Activated CD4-positive, alpha-beta T cell treated with anti-CD3 and anti-CD28 coated beads for 36 hours (primary cell): ENCODE data around the gene KLC1. TPM values are rescaled to one million over a fixed set of nuclear protein-coding genes. Genes with fewer than 3 reads are reported as not detected.
A peak's percentile ranks its signal among the peaks of the same experiment; 100 is the strongest.
"Not testable (repeated sequence)": the region's sequence is repeated elsewhere in the genome, so short reads cannot be mapped to it uniquely, and the experiment has no call there.

ENCODE experiments used
- ATAC-seq: fragments of 200-7000 bp; cut with Tn5 transposase; one replicate; pipeline ENCODE4 v1.10.0; 2021; ENCODE audit warnings: mild to moderate bottlenecking, moderate library complexity
- CTCF ChIA-PET: fragments of 350-600 bp; sonication (Branson Sonifier 250); formaldehyde crosslinking; loops from one replicate; lab custom pipeline; 2021; ENCODE audit warnings: antibody characterized with exemption; lab: Charles Lee
- POLR2A ChIA-PET: fragments of 350-600 bp; sonication (Branson Sonifier 250); formaldehyde crosslinking; loops from one replicate; lab custom pipeline; 2021; ENCODE audit warnings: antibody characterized with exemption, inconsistent platforms; lab: Charles Lee
- DNase-seq: peaks from one replicate; pipeline ENCODE4 v3.0.0-alpha.2; 2020
- H3K27ac Mint-ChIP-seq: one replicate; pipeline ENCODE4 v1.8.0; 2021; ENCODE audit warnings: mixed read lengths
- H3K27me3 Mint-ChIP-seq: one replicate; pipeline ENCODE4 v1.8.0; 2021; ENCODE audit warnings: mixed read lengths
- H3K36me3 Mint-ChIP-seq: one replicate; pipeline ENCODE4 v1.8.0; 2021; ENCODE audit warnings: low read depth, mixed read lengths
- H3K4me1 Mint-ChIP-seq: one replicate; pipeline ENCODE4 v1.8.0; 2021; ENCODE audit warnings: mixed read lengths
- H3K4me3 Mint-ChIP-seq: one replicate; pipeline ENCODE4 v1.8.0; 2021; ENCODE audit warnings: mild to moderate bottlenecking, moderate library complexity, mixed read lengths
- H3K9me3 Mint-ChIP-seq: one replicate; pipeline ENCODE4 v1.8.0; 2021; ENCODE audit warnings: low read depth, mixed read lengths
- intact Hi-C, 2 experiments: fragments of 100-400 bp; cut with DNase I in 1 of 2; cut with micrococcal nuclease in 1 of 2; formaldehyde crosslinking; loops; one replicate each; pipeline versions ENCODE4 v1.14.2 to v1.15.1; 2022 to 2024; cut with DNase I, micrococcal nuclease
- total RNA-seq, 2 experiments: library from RNA; stranded (reverse); gene quantifications; one replicate each; pipeline ENCODE4 v1.2.3, GENCODE V29; 2021

The KLC1 gene
- total RNA-seq, 2 experiments from 2014 or later: 97.4 to 113 TPM

DNA sequence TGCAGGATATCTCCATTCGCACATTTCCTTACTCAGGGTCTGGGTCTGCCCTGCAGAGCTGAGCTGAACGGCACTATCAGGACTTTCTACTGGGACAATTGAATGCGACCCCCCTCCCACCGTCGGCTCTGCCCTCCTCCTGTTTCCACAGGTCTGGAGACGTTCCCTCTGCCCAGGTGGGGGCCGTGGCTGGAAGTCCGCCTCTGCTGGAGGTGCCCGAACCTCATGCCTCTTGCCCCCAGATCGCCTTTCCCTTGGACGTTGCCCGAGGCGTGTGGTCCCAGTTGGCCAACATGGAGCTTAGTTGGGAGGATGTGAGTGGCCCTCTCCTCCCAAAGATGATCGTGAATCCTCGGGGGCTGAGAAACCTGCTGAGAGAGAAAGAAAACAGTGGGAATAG, 21.2 kb upstream of the KLC1 start:
- Mint-ChIP-seq H3K27ac (no peak overlapping the region), H3K27me3 (peaks cover 2% of the 10 kb centered on the region), H3K36me3 (peaks cover 1% of the 10 kb centered on the region), H3K4me3 (peak overlapping the region; percentile 29), H3K9me3 (peaks cover 7% of the 10 kb centered on the region), H3K4me1 (peaks cover 20% of the 10 kb centered on the region)
- ATAC-seq (peak; percentile 21), DNase-seq (no peak)
- ChIA-PET POLR2A (interaction anchor here (0.6 to 0.7 kb wide), 2 partner anchors 472 to 1411 kb away, joined by 3 to 4 read pairs; no protein-coding TSS in a partner anchor), CTCF (interaction anchor here (1.2 to 1.8 kb wide), 3 partner anchors 17 to 218 kb away, joined by 3 to 5 read pairs (median 3); no protein-coding TSS in a partner anchor)
- intact Hi-C loops: loop anchor here in 1 of 2 experiments (5.0 kb wide), 1 partner anchor 69 kb away; no protein-coding TSS in a partner anchor

DNA sequence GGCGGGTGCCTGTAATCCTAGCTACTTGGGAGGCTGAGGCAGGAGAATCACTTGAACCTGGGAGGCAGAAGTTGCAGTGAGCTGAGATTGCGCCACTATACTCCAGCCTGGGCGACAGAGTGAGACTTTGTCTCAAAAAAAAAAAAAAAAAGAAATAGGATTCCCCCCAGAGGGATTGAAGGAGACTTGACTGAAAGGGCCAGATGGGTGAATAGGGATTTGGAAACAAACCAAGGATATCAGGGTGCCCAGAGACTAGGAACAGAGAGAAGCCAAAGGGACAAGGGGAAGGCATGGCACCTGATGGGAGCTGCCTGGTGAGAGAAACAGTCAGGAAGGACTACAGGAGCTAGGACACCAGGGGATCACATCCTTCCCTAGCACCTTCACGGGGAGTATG, 19.9 kb upstream of the KLC1 start:
- intact Hi-C loops: loop anchor here in 1 of 2 experiments (5.0 kb wide), 1 partner anchor 68 kb away; no protein-coding TSS in a partner anchor
- H3K27me3 Mint-ChIP-seq, H3K4me3 Mint-ChIP-seq, ATAC-seq, POLR2A ChIA-PET, H3K27ac Mint-ChIP-seq, H3K36me3 Mint-ChIP-seq, DNase-seq, H3K9me3 Mint-ChIP-seq: not testable (repeated sequence)
- peaks cover 20% of the 10 kb centered on the region for H3K4me1 Mint-ChIP-seq
- CTCF ChIA-PET: interaction anchor here (1.2 to 1.8 kb wide), 2 partner anchors 15 to 219 kb away, joined by 3 to 5 read pairs; no protein-coding TSS in a partner anchor

DNA sequence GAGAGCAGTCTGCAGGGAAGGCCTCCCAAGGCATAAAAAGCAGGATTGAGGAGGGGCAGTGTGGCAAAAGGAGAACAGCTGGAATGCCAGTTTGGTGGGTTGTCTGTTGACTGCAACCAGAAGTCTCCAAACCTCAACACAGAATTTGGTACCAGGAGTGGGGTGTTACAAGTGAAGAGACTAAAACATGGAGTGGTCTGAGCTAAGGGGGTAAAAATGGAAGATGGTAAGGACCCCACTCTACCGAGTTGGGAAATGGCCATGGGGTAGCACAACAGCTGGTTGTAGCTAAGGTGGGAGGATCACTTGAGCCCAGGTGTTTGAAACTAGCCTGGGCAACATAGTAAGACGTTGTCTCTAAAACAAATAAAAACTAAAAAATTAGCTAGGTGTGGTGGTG, 17.8 kb upstream of the KLC1 start:
- DNase-seq: no peak
- intact Hi-C loops: loop anchor here in 1 of 2 experiments (5.0 kb wide), 2 partner anchors 66 to 81 kb away; no protein-coding TSS in a partner anchor
- Mint-ChIP-seq H3K27me3 (peaks cover 2% of the 10 kb centered on the region), H3K9me3 (peaks cover 7% of the 10 kb centered on the region), H3K4me3 (no peak overlapping the region), H3K36me3 (peaks cover 1% of the 10 kb centered on the region), H3K27ac (no peak overlapping the region), H3K4me1 (peaks cover 20% of the 10 kb centered on the region)
- ChIA-PET POLR2A (no interaction called here), CTCF (interaction anchor here (0.7 kb wide), 1 partner anchor 68 kb away, joined by 3 read pairs; no protein-coding TSS in a partner anchor)
- no peak for ATAC-seq

DNA sequence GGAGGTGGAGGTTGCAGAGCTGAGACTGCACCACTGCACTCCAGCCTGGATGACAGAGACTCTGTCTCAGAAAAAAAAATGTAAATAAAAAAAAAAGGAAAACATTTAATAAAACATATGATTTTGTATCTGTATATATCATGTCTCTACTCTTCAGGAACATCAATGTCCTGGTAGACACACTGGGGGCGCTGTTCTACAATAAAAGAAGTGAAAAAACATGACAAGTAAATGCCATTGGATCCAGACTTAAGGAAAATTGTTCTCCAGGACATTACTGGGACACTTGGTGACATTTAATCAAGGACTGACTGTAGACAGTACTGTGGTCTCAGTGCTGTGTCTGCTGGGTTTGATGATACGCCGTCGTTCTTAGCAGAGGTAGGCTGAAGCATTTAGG, 15.5 kb upstream of the KLC1 start:
- intact Hi-C loops: loop anchor here in 1 of 2 experiments (5.0 kb wide), 2 partner anchors 64 to 79 kb away; no protein-coding TSS in a partner anchor
- DNase-seq: peak; percentile 44

DNA sequence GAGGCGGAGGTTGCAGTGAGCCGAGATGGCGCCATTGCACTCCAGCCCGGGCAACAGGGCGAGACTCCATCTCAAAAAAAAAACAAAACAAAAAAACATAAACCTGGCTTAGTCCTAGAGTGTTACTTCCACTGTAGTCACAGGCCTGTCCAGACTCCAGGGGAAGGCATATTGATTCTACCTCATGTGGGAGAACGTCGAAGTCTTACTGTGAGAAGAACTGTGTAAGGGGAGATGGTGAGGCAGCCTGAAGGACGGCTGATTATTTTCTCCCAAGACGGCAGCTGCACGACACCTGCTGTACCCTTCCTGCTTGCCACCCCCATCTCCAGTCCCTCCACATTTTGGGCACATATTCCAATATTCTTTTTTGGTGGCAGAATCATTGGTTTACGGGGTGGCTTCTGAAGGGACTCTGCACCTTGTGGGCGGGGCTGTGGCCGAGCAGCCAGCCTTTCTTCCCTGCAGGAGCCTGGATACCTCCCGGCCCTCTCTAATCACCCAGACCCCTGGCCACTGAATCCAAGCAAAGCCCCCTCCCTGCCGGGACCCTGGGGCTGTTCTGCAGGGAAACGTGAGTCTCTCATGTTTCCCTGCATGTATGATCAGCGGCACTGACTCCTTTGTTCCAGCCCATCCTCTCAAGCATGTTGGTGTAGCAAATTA, 12.2 kb upstream of the KLC1 start:
- H3K27ac Mint-ChIP-seq: no peak overlapping the region

More for the DNA sequence above, 15.5 kb upstream of the KLC1 start:
- H3K27me3 Mint-ChIP-seq: peaks cover 2% of the 10 kb centered on the region
- H3K4me1 Mint-ChIP-seq: peaks cover under 1% of the 10 kb centered on the region
- H3K9me3 Mint-ChIP-seq: peaks cover 7% of the 10 kb centered on the region
- no peak overlapping the region for H3K27ac Mint-ChIP-seq
- H3K4me3 Mint-ChIP-seq: no peak overlapping the region
- ChIA-PET CTCF (interaction anchor here (0.7 to 1.6 kb wide), 7 partner anchors 8 to 163 kb away, joined by 3 to 7 read pairs (median 3); no protein-coding TSS in a partner anchor), POLR2A (no interaction called here)
- peaks cover 1% of the 10 kb centered on the region for H3K36me3 Mint-ChIP-seq
- no peak for ATAC-seq

DNA sequence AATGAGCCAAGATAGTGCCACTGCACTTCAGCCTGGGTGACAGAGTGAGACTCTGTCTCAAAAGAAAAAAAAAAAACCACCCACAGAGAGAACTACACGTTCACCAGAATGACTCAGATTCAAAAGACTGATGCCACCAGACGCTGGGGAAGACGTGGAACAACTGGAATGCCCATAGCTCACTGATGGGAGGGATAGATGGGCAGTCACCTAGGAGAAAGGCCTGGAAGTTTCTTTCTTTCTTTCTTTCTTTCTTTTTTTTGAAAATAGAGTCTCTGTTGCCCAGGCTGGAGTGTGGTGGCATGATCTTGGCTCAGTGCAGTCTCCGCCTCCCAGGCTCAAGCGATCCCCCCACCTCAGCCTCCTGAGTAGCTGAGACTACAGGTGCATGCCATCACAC, 10.0 kb upstream of the KLC1 start:
- POLR2A ChIA-PET: no interaction called here
- ATAC-seq (peak; percentile 30), DNase-seq (no peak)
- intact Hi-C loops: no loop called here
- no peak overlapping the region for H3K27ac Mint-ChIP-seq
- H3K36me3 Mint-ChIP-seq: no peaks in the 10 kb centered on the region
- H3K4me1 Mint-ChIP-seq: peaks cover 2% of the 10 kb centered on the region
- H3K27me3 Mint-ChIP-seq: no peaks in the 10 kb centered on the region
- H3K9me3 Mint-ChIP-seq: no peaks in the 10 kb centered on the region
- no peak overlapping the region for H3K4me3 Mint-ChIP-seq
- CTCF ChIA-PET: no interaction called here

More for the DNA sequence above, 12.2 kb upstream of the KLC1 start:
- H3K4me3 Mint-ChIP-seq: no peak overlapping the region
- DNase-seq (no peak), ATAC-seq (no peak)
- POLR2A ChIA-PET: no interaction called here
- H3K9me3 Mint-ChIP-seq: no peaks in the 10 kb centered on the region
- no peaks in the 10 kb centered on the region for H3K27me3 Mint-ChIP-seq
- no peaks in the 10 kb centered on the region for H3K4me1 Mint-ChIP-seq
- intact Hi-C loops: no loop called here
- CTCF ChIA-PET: interaction anchor here (0.6 to 1.0 kb wide), 3 partner anchors 46 to 1232 kb away, joined by 3 to 4 read pairs (median 3); no protein-coding TSS in a partner anchor
- no peaks in the 10 kb centered on the region for H3K36me3 Mint-ChIP-seq

DNA sequence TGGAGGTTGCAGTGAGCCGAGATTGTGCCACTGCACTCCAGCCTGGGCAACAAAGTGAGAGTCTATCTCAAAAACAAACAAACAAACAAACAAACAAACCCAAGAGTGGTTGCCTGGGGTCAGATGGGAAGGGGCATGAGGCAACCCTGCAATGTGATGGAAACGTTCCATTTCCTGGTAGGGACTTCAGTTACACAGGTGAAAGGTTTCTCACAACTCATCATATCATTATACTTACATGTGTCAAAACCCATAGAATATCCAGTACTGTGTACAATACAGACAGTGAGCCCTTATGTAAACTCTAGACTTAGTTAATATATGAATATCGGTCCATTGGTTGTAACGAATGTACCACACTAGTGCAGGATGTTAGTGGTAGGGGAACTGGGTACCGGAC, 7.2 kb upstream of the KLC1 start:
- DNase-seq: no peak
- CTCF ChIA-PET: no interaction called here
- H3K27me3 Mint-ChIP-seq: no peaks in the 10 kb centered on the region
- no peak overlapping the region for H3K4me3 Mint-ChIP-seq
- POLR2A ChIA-PET: no interaction called here
- no peak for ATAC-seq
- peaks cover 16% of the 10 kb centered on the region for H3K4me1 Mint-ChIP-seq
- no peaks in the 10 kb centered on the region for H3K9me3 Mint-ChIP-seq
- H3K27ac Mint-ChIP-seq: no peak overlapping the region
- intact Hi-C loops: no loop called here
- no peaks in the 10 kb centered on the region for H3K36me3 Mint-ChIP-seq

DNA sequence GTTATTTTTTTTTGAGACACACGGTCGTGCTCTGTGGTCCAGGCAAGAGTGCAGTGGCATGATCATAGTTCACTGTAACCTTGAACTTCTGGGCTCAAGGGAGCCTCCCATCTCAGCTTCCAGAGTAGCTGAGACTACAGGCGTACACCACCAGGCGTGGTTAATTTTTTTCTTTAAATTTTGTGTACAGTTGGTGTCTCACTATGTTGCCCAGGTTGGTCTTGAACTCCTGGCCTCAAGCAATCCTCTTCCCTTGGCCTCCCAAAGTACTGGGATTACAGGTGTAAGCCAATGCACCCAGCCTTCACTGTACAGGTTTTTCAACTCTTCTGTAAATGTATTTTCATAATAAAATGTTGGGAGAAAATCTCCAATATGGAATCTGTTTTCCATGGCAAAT, 5.7 kb upstream of the KLC1 start:
- H3K27me3 Mint-ChIP-seq: no peaks in the 10 kb centered on the region
- H3K36me3 Mint-ChIP-seq: no peaks in the 10 kb centered on the region
- peaks cover 16% of the 10 kb centered on the region for H3K4me1 Mint-ChIP-seq
- ATAC-seq (no peak), DNase-seq (no peak)
- H3K9me3 Mint-ChIP-seq: no peaks in the 10 kb centered on the region
- intact Hi-C loops: no loop called here
- no peak overlapping the region for H3K27ac Mint-ChIP-seq
- CTCF ChIA-PET: no interaction called here
- H3K4me3 Mint-ChIP-seq: no peak overlapping the region
- POLR2A ChIA-PET: no interaction called here

DNA sequence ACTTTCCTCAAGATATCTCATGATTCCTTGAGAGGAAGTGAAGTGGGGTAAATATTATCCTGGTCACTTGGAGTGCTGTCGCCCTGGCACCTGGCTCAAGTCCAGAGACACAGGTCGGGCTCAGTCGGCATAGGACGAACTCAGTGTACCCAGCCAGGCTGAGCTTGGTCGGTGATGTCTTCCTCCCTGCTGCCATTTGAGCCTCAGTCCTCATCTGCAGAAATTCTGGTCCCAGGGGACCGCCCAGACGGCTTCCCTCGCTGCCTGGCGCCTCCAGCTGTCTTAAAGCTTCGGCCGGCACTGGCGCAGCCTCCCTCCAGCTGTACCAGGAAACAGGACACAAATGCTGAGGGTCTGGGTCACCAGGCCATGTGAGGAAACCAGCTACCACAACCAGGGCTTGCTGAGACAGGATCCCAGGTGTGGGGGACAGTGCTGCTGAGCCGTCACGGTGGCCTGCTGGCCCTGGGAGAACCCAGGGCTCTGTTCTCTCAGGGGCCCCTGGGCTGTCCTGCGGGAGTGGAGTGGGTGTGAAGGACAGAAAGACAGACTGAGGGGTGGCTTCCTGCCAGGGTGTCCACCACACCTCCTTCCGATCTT, 5.0 kb upstream of the KLC1 start:
- H3K9me3 Mint-ChIP-seq: no peaks in the 10 kb centered on the region
- peaks cover 16% of the 10 kb centered on the region for H3K4me1 Mint-ChIP-seq
- ChIA-PET POLR2A (no interaction called here), CTCF (interaction anchor here (1.8 kb wide), 1 partner anchor 16 kb away, joined by 5 read pairs; no protein-coding TSS in a partner anchor)
- no peak for DNase-seq
- no peak overlapping the region for H3K27ac Mint-ChIP-seq
- no peaks in the 10 kb centered on the region for H3K36me3 Mint-ChIP-seq
- H3K4me3 Mint-ChIP-seq: no peak overlapping the region
- no peaks in the 10 kb centered on the region for H3K27me3 Mint-ChIP-seq
- intact Hi-C loops: no loop called here
- no peak for ATAC-seq

DNA sequence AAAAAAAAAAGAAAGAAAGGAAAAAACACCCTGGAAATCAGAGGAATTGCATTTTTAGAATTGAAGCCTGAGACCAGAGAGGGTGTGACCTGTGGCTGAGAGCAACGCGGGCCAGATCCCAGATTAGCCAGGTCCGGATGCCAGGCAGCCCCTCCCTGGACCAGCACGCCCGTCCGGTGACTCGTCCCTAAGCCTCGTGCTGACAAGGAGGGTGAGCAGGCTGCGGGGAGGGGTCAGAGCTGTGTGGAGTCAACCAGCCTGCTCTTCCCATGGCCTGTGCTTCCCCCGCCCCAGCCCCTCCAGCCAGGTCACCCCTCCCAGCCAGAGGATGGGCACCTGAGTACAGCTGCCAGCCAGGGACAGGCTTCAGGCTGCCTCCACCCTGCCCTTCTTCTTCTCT, 4.2 kb upstream of the KLC1 start:
- ChIA-PET POLR2A (no interaction called here), CTCF (interaction anchor here (1.8 kb wide), 1 partner anchor 17 kb away, joined by 5 read pairs; no protein-coding TSS in a partner anchor)
- H3K36me3 Mint-ChIP-seq: no peaks in the 10 kb centered on the region
- no peaks in the 10 kb centered on the region for H3K27me3 Mint-ChIP-seq
- H3K4me1 Mint-ChIP-seq: peaks cover 16% of the 10 kb centered on the region
- H3K9me3 Mint-ChIP-seq: no peaks in the 10 kb centered on the region
- DNase-seq: peak; percentile 54
- H3K4me3 Mint-ChIP-seq: peak overlapping the region; percentile 44
- peak overlapping the region; percentile 72 for H3K27ac Mint-ChIP-seq
- intact Hi-C loops: no loop called here
- ATAC-seq: no peak

DNA sequence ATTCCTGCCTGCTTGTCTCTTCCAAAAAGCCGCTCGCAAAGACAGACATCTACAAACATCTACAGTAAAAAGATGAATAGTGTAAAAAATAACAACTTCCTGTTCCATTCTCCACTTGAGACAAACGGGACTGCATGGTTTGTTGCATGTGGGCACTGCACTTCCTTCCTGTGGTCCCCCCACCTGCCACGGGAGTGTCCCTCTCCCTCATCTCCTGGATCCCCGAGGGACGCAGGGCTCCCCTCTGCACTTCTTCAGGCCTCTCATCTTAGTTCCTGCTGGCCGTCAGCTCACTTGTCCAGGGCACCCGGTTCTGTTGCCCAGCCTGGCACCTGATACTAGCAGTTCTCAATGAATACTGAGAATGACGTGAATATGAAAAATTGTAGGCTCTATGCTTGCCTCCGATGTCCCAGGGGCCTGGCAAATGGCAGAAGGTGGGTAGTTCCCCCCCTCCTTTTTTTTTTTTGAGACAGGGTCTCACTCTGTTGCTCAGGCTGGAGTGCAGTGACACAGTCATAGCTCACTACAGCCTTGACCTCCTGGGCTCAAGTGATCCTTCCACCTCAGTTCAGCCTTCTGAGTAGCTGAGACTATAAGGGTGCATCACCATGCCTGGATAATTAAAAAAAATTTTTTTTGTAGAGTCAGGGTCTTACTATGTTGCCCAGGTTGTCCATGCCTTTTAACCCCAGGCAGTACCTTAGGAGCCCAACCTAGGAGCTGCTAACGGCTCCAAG, 3.5 kb upstream of the KLC1 start:
- Mint-ChIP-seq H3K4me3 (peak overlapping the region; percentile 44), H3K27ac (peak overlapping the region; percentile 72), H3K27me3 (no peaks in the 10 kb centered on the region), H3K36me3 (peaks cover under 1% of the 10 kb centered on the region), H3K4me1 (peaks cover 21% of the 10 kb centered on the region), H3K9me3 (no peaks in the 10 kb centered on the region)
- no peak for ATAC-seq
- intact Hi-C loops: no loop called here
- ChIA-PET POLR2A (no interaction called here), CTCF (interaction anchor here (1.8 kb wide), 1 partner anchor 17 kb away, joined by 5 read pairs; no protein-coding TSS in a partner anchor)
- DNase-seq: peak; percentile 49
